Stimulated activated CD4-positive, alpha-beta T cell treated with anti-CD3 and anti-CD28 coated beads, Interleukin-12 subunit alpha, Interleukin-12 subunit beta, amount 100 ng/mL, for 48 hours (primary cell): ENCODE data around the gene CADPS.

Experiments
- DNase-seq, 3 donors: peaks; one replicate each; pipeline ENCODE4 v3.0.0-alpha.2; 2020; ENCODE audit warnings: low read depth in 2 of 3, low spot score in 1 of 3

Gene CADPS

GRCh38 chr3:62363275-62363674 lies 511.9 kb downstream of the CADPS start:
- DNase-seq, result no peak

GRCh38 chr3:62361824-62362223 lies 513.4 kb downstream of the CADPS start:
- DNase-seq, result no peak

- no peak for DNase-seq
Measured at GRCh38 chr3:62361261-62361660, 514.0 kb downstream of the CADPS start.

GRCh38 chr3:62359531-62359930 lies 515.7 kb downstream of the CADPS start:
- DNase-seq, result no peak

GRCh38 chr3:62356356-62356755 lies 518.9 kb downstream of the CADPS start:
- DNase-seq, result no peak

- DNase-seq, result no peak
Measured at GRCh38 chr3:62355703-62356102, 519.5 kb downstream of the CADPS start.
